Activated T-cell treated with anti-CD3 and anti-CD28 coated beads, Interleukin-2, amount 50 U/mL, for 4 hours (primary cell): ENCODE measurements around the gene CNDP1. TPM values are rescaled to one million over a fixed set of nuclear protein-coding genes. Genes with fewer than 3 reads are reported as not detected.
"Not testable (repeated sequence)": the region's sequence is repeated elsewhere in the genome, so short reads cannot be mapped to it uniquely, and the experiment has no call there.

Source experiments
- ATAC-seq, 2 donors: fragments of 200-7000 bp; cut with Tn5 transposase; one replicate each; pipeline ENCODE4 v1.10.0; 2021
- DNase-seq: peaks from one replicate; pipeline ENCODE4 v3.0.0-alpha.2; 2020
- H3K27me3 Mint-ChIP-seq: one replicate; pipeline ENCODE4 v1.8.0; 2021; ENCODE audit warnings: low read depth, mixed read lengths
- H3K36me3 Mint-ChIP-seq: one replicate; pipeline ENCODE4 v1.8.0; 2022; ENCODE audit warnings: mixed read lengths; ENCODE audit not compliant: insufficient read depth
- H3K4me1 Mint-ChIP-seq: one replicate; pipeline ENCODE4 v1.8.0; 2021; ENCODE audit warnings: low read depth, mixed read lengths
- H3K4me3 Mint-ChIP-seq: one replicate; pipeline ENCODE4 v1.8.0; 2021; ENCODE audit warnings: mild to moderate bottlenecking, moderate library complexity, mixed read lengths
- H3K9me3 Mint-ChIP-seq: one replicate; pipeline ENCODE4 v1.8.0; 2021; ENCODE audit warnings: mixed read lengths
- total RNA-seq, 3 donors: library from RNA; stranded (reverse); gene quantifications; one replicate each; pipeline ENCODE4 v1.2.1, GENCODE V29; 2021

Gene CNDP1
- total RNA-seq, 3 donors from 2014 or later, result 0.15 to 0.49 (median 0.40) TPM

DNA sequence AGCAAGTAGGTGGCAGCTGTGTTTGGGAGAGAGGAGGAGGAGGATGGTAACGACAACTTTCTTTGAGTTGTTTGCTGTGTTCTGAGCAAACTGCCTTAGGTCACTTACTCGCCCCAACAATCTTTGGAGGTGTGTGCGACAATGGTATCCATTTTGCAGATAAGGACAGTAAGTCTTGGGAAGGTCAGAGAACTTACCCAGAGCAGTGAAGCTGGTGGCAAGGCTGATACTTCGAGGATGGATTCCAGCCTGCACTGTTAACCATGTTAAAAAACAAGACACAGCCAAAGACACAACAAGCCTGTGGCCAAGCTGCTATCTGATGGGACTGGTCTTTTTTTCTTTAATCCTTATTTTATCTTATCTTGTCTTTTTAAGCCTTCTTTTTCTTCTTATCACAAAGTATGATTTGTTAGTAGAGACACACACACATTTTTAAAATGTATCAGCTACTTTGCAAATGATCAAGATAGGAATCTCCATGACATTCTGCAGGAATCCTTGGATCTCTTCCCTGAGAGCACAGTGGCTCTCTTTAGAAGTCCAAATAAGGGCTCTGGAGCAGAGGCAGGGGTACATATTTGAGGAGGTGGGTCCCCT, 27.9 kb downstream of the CNDP1 start:
- DNase-seq (no peak), ATAC-seq (no peak)
- Mint-ChIP-seq H3K27me3 (peaks cover 14% of the 10 kb centered on the region), H3K36me3 (peaks cover 2% of the 10 kb centered on the region), H3K4me3 (no peak overlapping the region), H3K4me1 (no peaks in the 10 kb centered on the region), H3K9me3 (peaks cover 4% of the 10 kb centered on the region)

GRCh38 chr18:74562775-74563174, 28.5 kb downstream of the CNDP1 start:
- no peak for DNase-seq
- H3K9me3 Mint-ChIP-seq, result peaks cover 4% of the 10 kb centered on the region
- ATAC-seq, result no peak
- H3K4me1 Mint-ChIP-seq, result no peaks in the 10 kb centered on the region
- H3K27me3 Mint-ChIP-seq, result peaks cover 12% of the 10 kb centered on the region
- H3K4me3 Mint-ChIP-seq, result no peak overlapping the region
- peaks cover 2% of the 10 kb centered on the region for H3K36me3 Mint-ChIP-seq

GRCh38 chr18:74563999-74564398, 29.7 kb downstream of the CNDP1 start:
- ATAC-seq (no peak), DNase-seq (no peak)
- H3K4me1 Mint-ChIP-seq, result no peaks in the 10 kb centered on the region
- no peak overlapping the region for H3K4me3 Mint-ChIP-seq
- H3K9me3 Mint-ChIP-seq, result peaks cover 4% of the 10 kb centered on the region
- H3K27me3 Mint-ChIP-seq, result peaks cover 18% of the 10 kb centered on the region
- H3K36me3 Mint-ChIP-seq, result peaks cover 2% of the 10 kb centered on the region

DNA sequence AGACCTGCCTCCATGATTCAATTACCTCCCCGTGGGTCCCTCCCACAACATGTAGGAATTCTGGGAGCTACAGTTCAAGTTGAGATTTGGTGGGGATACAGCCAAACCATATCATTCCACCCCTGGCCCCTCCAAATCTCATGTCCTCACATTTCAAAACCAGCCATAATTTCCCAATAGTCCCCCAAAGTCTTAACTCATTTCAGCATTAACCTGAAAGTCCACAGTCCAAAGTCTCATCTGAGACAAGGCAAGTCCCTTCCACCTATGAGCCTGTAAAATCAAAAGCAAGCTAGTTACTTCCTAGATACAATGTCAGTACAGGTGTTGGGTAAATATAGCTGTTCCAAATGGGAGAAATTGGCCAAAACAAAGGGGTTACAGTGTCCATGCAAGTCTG, 30.9 kb downstream of the CNDP1 start:
- H3K36me3 Mint-ChIP-seq, ATAC-seq, H3K4me1 Mint-ChIP-seq, H3K4me3 Mint-ChIP-seq, DNase-seq, H3K9me3 Mint-ChIP-seq: not testable (repeated sequence)
- H3K27me3 Mint-ChIP-seq, result peaks cover 18% of the 10 kb centered on the region

GRCh38 chr18:74565993-74566392, 31.7 kb downstream of the CNDP1 start:
- not testable (repeated sequence) for H3K9me3 Mint-ChIP-seq, H3K4me1 Mint-ChIP-seq, H3K36me3 Mint-ChIP-seq, DNase-seq, H3K4me3 Mint-ChIP-seq, ATAC-seq
- peaks cover 18% of the 10 kb centered on the region for H3K27me3 Mint-ChIP-seq

GRCh38 chr18:74567822-74568221, 33.5 kb downstream of the CNDP1 start:
- H3K27me3 Mint-ChIP-seq, result peaks cover 21% of the 10 kb centered on the region
- H3K9me3 Mint-ChIP-seq, result peaks cover 4% of the 10 kb centered on the region
- DNase-seq (no peak), ATAC-seq (no peak)
- H3K4me3 Mint-ChIP-seq, result no peak overlapping the region
- H3K36me3 Mint-ChIP-seq, result peaks cover 2% of the 10 kb centered on the region
- no peaks in the 10 kb centered on the region for H3K4me1 Mint-ChIP-seq

DNA sequence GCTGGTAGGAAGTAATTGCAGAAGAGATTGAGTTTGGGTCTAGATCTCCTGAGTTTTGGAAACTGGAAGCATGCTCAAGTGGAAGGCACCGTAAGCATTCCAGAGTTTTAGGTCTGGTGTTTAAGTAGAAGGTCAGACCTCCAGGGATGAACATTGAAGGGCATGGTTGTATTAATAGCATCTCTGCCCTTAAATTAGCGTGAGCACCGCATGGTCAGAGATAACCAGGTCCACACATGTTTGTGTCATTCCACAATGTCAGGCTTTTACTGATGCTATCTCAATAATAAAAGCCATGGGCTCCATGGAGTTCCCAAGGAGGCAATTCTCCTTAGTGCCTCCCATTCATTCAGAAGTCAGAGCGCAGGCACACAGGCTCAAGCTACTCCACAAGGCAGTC, 35.1 kb downstream of the CNDP1 start:
- H3K4me1 Mint-ChIP-seq, result no peaks in the 10 kb centered on the region
- no peak for DNase-seq
- peaks cover 4% of the 10 kb centered on the region for H3K9me3 Mint-ChIP-seq
- H3K27me3 Mint-ChIP-seq, result peaks cover 24% of the 10 kb centered on the region
- H3K4me3 Mint-ChIP-seq, result no peak overlapping the region
- H3K36me3 Mint-ChIP-seq, result peaks cover 2% of the 10 kb centered on the region
- no peak for ATAC-seq

DNA sequence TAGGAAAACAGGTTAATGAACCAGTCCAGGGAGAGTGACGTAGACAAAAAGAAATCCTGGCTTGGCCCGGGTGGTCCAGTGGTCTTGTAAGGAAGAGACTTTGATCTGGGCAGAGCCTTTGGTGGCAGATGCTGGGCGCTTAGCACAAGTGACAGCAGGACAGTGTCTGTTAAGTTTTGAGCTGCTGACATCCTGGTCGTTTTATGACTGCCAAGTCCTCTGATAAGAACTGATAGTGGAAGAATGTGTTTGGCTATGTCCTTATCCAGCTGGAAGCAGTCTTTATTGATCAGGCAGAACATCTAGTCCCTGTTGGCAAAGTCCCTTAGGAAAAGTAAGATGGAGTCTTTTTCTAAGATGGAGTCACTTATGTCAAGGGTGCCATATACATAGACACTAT, 36.0 kb downstream of the CNDP1 start:
- H3K9me3 Mint-ChIP-seq, result peaks cover 4% of the 10 kb centered on the region
- peaks cover 24% of the 10 kb centered on the region for H3K27me3 Mint-ChIP-seq
- no peak for ATAC-seq

GRCh38 chr18:74571895-74572680, 37.8 kb downstream of the CNDP1 start:
- H3K4me1 Mint-ChIP-seq, result no peaks in the 10 kb centered on the region
- H3K36me3 Mint-ChIP-seq, result no peaks in the 10 kb centered on the region
- H3K27me3 Mint-ChIP-seq, result peaks cover 21% of the 10 kb centered on the region
- no peak overlapping the region for H3K4me3 Mint-ChIP-seq
- no peak for ATAC-seq
- no peak for DNase-seq
- no peaks in the 10 kb centered on the region for H3K9me3 Mint-ChIP-seq

More for the DNA sequence above, 36.0 kb downstream of the CNDP1 start:
- peaks cover 2% of the 10 kb centered on the region for H3K36me3 Mint-ChIP-seq
- H3K4me1 Mint-ChIP-seq, result no peaks in the 10 kb centered on the region
- H3K4me3 Mint-ChIP-seq, result no peak overlapping the region
- DNase-seq, result no peak

DNA sequence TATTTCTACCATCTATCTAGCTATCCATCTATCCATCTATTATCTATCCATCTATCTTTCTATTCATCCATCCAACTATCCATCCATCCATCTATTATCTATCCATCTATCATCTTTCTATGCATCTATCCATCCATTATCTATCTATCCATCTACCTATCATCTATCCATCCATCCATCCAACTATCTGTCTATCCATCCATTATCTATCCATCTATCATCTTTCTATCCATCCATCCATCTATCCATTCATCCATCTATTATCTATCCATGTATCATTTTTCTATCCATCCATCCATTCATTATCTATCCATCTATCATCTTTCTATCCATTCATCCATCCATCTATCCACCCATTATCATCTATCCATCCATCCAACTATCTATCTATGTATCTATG, 38.8 kb downstream of the CNDP1 start:
- H3K4me3 Mint-ChIP-seq, result no peak overlapping the region
- H3K4me1 Mint-ChIP-seq, result no peaks in the 10 kb centered on the region
- ATAC-seq, result no peak
- H3K36me3 Mint-ChIP-seq, result no peaks in the 10 kb centered on the region
- no peak for DNase-seq
- H3K9me3 Mint-ChIP-seq, result no peaks in the 10 kb centered on the region
- H3K27me3 Mint-ChIP-seq, result peaks cover 21% of the 10 kb centered on the region

GRCh38 chr18:74574916-74575315, 40.6 kb downstream of the CNDP1 start:
- no peaks in the 10 kb centered on the region for H3K9me3 Mint-ChIP-seq
- peaks cover 15% of the 10 kb centered on the region for H3K27me3 Mint-ChIP-seq
- no peaks in the 10 kb centered on the region for H3K4me1 Mint-ChIP-seq
- ATAC-seq, result no peak
- H3K36me3 Mint-ChIP-seq, result no peaks in the 10 kb centered on the region
- DNase-seq, result no peak
- H3K4me3 Mint-ChIP-seq, result no peak overlapping the region

DNA sequence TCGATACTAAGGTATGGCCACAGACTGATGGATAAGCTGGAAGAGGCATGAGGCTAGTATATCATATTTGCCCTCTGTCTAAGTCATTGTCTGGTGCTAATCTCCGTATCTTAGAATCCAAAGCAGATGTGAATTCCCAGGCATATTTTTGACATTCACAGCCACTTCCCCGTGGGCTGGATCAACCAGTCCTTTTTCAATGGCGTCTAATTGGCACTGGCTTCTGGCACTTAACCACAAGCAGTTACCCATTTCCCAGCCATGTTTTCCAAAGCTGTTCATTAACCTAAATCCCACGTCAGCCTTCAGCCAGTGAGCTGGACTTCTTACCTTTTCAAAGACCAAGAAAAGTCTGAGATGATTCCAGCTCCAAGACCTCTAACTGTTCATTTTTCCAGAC, 42.7 kb downstream of the CNDP1 start:
- DNase-seq (no peak), ATAC-seq (no peak)
- Mint-ChIP-seq H3K36me3 (no peaks in the 10 kb centered on the region), H3K4me1 (no peaks in the 10 kb centered on the region), H3K4me3 (no peak overlapping the region), H3K9me3 (no peaks in the 10 kb centered on the region), H3K27me3 (peaks cover 16% of the 10 kb centered on the region)

- no peak for ATAC-seq
- no peak overlapping the region for H3K4me3 Mint-ChIP-seq
- H3K27me3 Mint-ChIP-seq, result peaks cover 23% of the 10 kb centered on the region
- H3K36me3 Mint-ChIP-seq, result no peaks in the 10 kb centered on the region
- no peaks in the 10 kb centered on the region for H3K9me3 Mint-ChIP-seq
- H3K4me1 Mint-ChIP-seq, result no peaks in the 10 kb centered on the region
- no peak for DNase-seq
Observed at GRCh38 chr18:74579496-74580065, 45.3 kb downstream of the CNDP1 start.

GRCh38 chr18:74582642-74583041, 48.3 kb downstream of the CNDP1 start:
- DNase-seq, result no peak
- Mint-ChIP-seq H3K27me3 (peaks cover 35% of the 10 kb centered on the region), H3K4me3 (no peak overlapping the region), H3K4me1 (no peaks in the 10 kb centered on the region), H3K36me3 (no peaks in the 10 kb centered on the region), H3K9me3 (no peaks in the 10 kb centered on the region)
- ATAC-seq, result no peak

GRCh38 chr18:74587441-74587840, 53.1 kb downstream of the CNDP1 start:
- no peak for ATAC-seq
- Mint-ChIP-seq H3K4me1 (peaks cover 3% of the 10 kb centered on the region), H3K4me3 (no peak overlapping the region), H3K27me3 (peaks cover 24% of the 10 kb centered on the region), H3K9me3 (no peaks in the 10 kb centered on the region), H3K36me3 (no peaks in the 10 kb centered on the region)
- DNase-seq, result no peak
